Activated effector memory CD4-positive, alpha-beta T cell treated with Interleukin-2 at 50 U/mL for 16 hours (primary cell): ENCODE results near the gene AGK.
"Not testable (repeated sequence)": the region's sequence is repeated elsewhere in the genome, so short reads cannot be mapped to it uniquely, and the experiment has no call there.

Experiments used
- DNase-seq: peaks from one replicate; pipeline ENCODE4 v3.0.0-alpha.2; 2020

AGK gene

DNA sequence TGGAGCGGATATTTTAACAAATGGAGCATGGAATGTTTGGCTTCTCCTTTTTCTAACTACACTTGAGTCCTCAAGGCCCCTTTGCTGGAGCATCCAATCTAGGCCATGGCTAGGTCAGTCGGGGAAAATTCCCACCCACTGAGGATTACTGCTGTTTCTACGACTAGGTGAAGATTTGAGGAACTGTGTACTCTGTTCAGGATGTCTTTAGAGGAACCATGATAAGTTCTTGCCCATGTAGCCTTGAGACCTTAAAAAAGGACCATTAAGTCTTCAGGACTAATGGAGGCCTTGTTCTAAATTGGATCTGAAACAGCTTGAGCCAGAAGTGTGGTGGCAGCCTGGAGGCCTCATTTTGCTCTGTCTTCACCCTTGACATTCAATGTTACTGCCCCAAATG is 6.2 kb downstream of the AGK start:
- DNase-seq = no peak

DNA sequence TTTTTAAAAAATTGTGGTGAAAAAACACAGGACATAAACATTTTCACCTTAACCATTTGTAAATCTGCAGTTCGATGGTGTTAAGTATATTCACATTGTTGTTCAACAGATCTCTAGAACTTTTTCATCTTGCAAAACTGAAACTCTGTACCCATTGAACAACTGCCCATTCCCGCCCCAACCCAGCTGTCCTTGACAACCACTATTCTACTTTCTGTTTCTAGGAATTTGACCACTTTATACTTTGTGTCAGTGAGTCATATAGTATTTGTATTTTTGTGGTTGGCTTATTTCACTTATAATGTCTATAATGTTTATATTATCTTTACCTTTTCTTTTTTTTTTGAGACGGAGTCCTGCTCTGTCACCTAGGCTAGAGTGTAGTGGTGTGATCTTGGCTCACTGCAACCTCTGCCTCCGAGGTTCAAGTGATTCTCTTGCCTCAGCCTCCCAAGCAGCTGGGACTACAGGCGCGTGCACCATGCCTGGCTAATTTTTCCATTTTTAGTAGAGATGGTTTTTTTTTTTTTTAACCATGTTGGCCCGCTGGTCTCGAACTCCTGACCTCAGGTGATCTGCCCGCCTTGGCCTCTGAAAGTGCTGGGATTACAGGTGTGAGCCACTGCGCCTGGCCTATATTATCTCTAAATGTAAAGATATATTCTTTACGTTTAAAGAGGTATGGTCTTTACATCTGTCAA is 6.8 kb downstream of the AGK start:
- not testable (repeated sequence) for DNase-seq

DNA sequence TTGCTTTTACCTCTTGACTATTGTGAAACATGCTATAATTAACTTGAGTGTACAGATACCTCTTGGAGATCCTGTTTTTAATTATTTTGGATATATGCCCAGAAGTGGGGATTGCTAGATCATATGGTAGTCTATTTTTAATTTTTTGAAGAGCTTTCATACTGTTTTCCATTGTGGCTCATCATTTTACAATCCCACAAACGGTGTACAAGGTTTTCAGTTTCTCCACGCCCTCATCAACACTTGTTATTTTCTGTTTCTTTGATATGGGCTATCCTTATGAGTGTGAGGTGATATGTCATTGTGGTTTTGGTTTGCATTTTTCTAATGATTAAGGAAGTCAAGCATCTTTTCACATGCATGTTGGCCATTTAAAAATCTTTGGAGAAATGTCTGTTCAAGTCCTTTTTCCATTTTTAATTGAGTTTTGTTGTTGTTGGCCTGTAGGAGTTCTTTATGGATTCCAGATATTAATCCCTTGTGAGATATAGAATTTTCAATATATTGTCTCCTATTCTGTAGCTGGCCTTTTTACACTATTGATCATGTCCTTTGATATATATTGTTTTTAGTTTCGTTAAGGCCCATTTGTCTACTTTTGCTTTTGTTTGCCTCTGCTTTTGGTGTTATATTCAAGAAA is 7.5 kb downstream of the AGK start:
- no peak for DNase-seq

DNA sequence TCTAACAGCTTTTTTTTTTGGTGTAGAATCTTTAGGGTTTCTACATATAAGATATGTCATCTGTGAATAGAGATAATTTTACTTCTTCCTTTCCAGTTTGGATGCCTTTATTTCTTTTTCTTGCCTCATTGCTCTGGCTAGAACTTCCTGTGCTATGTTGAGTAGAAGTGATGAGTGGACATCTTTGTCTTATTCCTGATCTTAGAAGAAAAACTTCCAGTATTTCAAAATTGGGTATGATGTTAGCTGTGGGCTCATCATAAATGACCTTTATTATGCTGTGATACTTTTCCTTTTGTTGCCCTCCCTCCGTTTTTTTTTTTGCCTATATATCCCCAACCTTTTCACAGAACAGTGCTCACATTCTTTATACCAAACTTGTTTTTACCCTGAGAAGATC is 8.8 kb downstream of the AGK start:
- no peak for DNase-seq

DNA sequence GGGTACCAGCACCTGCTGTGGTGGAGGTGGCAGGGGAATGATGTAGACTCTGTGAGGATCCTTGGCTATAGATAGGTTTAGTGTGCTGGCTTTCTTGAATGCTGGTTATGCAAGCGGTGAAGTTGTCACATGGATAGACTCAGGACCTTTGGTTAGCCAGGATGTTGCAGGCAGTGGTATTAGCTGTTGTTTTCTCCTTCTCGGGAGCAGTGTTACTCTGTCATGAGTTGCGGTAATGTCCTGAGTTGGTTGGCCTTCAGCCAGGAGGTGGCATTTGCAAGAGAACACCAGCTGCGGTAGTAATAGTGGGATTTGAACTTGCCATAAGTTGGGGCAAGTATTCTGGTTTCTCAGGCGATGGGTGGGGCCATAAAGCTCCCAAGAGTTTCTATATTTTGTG is 10.8 kb downstream of the AGK start:
- no peak for DNase-seq

DNA sequence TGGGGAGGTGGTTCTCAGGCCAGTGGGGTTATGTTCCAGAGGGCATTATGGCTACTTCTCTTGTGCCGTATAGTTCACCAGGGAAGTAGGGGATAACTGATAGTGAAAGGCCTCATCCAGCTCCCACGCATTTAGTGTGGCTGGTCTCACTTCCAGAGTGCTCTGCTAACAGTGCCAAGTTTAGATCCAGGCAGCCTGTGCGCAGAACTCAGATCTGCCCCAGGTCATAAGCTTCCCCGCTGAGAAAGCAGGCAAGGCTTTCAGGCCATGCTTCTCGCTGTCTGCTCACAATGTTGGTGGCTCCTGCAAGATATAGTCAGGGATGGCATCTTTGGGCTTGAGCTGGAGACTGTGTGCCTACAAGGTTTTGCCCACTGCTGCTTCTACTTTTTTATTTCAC is 11.3 kb downstream of the AGK start:
- no peak for DNase-seq

- DNase-seq = no peak
Measured at GRCh38 chr7:141562972-141563371, 11.8 kb downstream of the AGK start.

GRCh38 chr7:141563956-141564623 is 12.9 kb downstream of the AGK start:
- no peak for DNase-seq

- no peak for DNase-seq
Measured at GRCh38 chr7:141567432-141567831, 16.2 kb downstream of the AGK start.

GRCh38 chr7:141568227-141568626 is 17.0 kb downstream of the AGK start:
- no peak for DNase-seq

DNA sequence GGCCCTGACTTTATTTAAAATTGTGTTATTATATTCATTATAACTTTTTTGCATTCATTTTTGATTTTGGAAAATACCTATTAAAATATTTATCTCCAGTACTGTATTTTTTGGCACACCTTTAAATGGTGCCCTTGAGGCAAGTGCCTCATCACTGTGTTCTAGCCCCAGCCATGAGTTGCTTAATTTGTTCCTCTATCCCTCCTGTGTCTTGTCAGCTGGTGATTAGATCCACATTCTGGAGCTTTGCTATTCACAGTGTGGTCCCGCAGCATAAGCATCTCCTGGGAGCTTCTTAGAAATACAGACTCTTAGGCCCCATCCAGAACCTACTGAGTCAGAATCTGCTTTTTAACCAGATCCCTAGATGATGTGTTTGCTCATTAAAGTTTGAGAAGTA is 19.8 kb downstream of the AGK start:
- DNase-seq = no peak

- DNase-seq = no peak
Measured at GRCh38 chr7:141572175-141572574, 21.0 kb downstream of the AGK start.

GRCh38 chr7:141573511-141573910 is 22.3 kb downstream of the AGK start:
- no peak for DNase-seq

- DNase-seq = no peak
Measured at GRCh38 chr7:141575164-141575563, 24.0 kb downstream of the AGK start.

GRCh38 chr7:141575654-141576448 is 24.6 kb downstream of the AGK start:
- no peak for DNase-seq

DNA sequence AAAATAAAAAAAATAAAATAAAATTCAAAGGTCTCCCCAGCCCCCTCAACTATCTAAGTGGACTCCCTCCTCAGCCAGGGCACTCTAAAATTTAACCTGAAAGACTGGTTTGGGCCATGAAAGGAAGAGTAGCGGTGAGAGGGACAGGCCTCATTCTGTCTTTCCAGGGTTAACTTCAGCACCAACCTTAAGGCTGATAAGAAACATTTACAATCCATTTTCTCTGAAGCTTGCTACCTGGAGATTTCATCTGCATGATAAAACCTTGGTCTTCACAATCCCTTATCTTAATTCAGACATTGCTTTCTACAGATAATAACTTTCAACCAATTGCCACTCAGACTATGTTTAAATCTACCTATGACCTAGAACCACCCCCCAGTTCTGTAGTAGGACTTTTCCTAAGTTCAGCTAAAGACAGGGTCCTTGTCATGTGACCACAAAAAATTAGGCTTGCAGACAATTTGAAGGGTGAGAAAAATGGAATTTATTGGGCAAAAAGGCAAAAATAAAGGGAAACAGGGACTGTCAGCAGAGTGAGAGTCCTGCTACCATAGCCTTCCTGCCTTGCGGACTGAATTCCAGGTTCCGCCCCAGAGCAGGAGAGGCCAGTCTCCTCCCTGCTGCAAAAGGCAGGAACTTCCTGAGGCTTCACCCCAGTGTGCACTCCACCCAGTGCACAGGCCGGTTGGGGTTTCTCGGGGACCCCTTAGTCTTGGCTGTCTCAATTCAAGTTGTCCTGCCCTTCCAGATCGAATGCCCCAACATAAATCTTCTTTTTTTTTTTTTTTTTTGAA is 26.0 kb downstream of the AGK start:
- no peak for DNase-seq

DNA sequence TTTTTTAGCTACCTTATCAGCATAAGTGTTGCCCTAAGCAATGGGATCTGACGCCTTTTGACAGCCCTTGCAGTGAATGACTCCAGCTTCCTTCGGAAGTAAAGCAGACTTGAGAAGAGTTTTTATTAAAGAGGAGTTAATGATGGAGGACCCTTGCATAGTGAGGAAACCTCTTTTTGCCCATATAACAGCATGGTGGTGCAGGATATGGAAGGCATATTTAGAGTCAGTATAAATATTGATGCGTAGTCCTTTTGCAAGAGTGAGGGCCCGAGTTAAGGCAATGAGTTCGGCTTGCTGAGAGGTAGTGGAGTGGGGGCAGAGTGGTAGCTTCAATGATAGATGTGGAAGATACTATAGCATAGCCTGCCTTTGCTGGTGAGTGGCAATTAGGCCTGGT is 28.7 kb downstream of the AGK start:
- DNase-seq = not testable (repeated sequence)

GRCh38 chr7:141582063-141582462 is 30.9 kb downstream of the AGK start:
- not testable (repeated sequence) for DNase-seq

GRCh38 chr7:141584935-141585334 is 33.7 kb downstream of the AGK start:
- DNase-seq = no peak

DNA sequence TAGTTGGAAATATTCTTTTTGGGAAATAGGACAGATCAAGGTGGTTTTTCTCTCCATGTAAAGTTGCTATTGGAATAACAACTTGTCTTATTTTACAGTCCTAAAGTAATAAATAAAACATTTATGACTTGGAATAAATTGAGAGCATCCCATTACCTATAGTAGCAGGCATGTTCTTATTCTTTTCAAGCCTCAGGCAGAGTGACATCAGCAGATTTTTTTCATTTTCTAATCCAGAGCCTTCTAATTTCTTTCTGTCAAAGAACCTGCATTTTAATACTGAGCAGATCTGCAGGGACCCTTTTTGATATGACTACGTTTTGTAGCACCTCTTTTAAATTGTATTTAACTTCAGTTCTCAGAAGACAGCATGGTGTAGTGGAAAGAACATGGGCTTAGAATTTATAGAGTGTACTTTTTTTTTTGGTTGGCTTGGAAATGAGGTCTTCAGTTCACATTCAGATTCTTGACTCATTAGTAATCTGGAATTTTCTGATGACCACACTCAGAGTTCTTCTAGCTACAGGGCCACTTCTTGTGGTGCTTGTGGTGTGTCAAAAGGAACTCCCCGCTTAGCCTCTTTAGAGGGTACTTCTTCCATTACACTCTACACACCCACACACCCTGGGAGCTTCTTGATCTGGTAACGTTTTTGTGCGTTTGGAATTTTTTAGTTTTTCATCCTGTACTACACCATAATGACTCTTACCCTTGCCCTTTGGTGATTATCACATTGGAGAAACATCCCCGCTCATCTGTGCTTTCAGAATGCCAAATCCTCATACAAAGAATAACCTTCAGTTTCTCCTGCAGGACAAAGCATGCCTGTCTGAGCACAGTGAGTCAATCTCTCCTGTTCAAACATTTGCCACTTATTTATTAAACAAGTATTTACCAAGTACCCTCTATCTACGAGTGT is 34.6 kb downstream of the AGK start:
- DNase-seq = no peak

- no peak for DNase-seq
Measured at GRCh38 chr7:141586878-141587277, 35.7 kb downstream of the AGK start.

- no peak for DNase-seq
Measured at GRCh38 chr7:141587304-141587703, 36.1 kb downstream of the AGK start.
